ENCODE results near the gene UGGT2.
"Not testable (repeated sequence)": the region's sequence is repeated elsewhere in the genome, so short reads cannot be mapped to it uniquely, and the experiment has no call there.

Gene UGGT2, protein sequence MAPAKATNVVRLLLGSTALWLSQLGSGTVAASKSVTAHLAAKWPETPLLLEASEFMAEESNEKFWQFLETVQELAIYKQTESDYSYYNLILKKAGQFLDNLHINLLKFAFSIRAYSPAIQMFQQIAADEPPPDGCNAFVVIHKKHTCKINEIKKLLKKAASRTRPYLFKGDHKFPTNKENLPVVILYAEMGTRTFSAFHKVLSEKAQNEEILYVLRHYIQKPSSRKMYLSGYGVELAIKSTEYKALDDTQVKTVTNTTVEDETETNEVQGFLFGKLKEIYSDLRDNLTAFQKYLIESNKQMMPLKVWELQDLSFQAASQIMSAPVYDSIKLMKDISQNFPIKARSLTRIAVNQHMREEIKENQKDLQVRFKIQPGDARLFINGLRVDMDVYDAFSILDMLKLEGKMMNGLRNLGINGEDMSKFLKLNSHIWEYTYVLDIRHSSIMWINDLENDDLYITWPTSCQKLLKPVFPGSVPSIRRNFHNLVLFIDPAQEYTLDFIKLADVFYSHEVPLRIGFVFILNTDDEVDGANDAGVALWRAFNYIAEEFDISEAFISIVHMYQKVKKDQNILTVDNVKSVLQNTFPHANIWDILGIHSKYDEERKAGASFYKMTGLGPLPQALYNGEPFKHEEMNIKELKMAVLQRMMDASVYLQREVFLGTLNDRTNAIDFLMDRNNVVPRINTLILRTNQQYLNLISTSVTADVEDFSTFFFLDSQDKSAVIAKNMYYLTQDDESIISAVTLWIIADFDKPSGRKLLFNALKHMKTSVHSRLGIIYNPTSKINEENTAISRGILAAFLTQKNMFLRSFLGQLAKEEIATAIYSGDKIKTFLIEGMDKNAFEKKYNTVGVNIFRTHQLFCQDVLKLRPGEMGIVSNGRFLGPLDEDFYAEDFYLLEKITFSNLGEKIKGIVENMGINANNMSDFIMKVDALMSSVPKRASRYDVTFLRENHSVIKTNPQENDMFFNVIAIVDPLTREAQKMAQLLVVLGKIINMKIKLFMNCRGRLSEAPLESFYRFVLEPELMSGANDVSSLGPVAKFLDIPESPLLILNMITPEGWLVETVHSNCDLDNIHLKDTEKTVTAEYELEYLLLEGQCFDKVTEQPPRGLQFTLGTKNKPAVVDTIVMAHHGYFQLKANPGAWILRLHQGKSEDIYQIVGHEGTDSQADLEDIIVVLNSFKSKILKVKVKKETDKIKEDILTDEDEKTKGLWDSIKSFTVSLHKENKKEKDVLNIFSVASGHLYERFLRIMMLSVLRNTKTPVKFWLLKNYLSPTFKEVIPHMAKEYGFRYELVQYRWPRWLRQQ (N-terminal part only)

DNA sequence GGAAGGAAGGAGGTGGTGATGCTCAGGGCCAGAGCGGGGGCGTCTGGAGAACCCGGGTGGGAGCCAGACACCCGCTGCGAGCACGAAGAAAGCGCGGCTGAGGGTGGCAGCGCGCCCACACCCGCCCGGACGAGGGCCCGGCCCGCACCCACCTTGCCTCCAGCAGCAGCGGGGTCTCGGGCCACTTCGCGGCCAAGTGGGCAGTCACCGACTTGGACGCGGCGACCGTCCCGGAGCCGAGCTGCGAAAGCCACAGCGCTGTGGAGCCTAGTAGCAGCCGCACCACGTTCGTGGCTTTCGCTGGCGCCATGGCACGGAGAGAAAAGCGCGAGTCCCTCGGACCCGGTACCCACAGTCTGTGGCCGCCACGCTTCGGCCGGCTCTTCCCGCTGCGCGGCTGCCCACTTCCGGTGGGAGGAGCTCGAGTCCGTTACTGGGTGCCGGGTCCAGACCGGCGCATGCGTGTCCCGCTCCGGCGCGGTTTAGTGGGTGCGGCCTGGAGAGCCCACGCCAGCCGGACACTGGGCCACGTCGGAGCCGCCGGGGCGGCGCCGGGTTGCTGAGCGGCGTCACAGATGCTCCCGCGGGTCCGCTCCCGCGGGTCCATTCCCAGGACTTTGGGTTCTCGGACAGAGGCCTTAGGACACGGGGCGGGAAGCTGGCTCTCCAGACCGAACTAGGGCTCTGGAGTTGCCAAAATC, at the start of gene UGGT2:
TSS of gene UGGT2 (minus strand) at position 399 of the 701 bp plus-strand sequence. CDS start at position 310, 89 bp downstream.
- no peak for DNase-seq

DNA sequence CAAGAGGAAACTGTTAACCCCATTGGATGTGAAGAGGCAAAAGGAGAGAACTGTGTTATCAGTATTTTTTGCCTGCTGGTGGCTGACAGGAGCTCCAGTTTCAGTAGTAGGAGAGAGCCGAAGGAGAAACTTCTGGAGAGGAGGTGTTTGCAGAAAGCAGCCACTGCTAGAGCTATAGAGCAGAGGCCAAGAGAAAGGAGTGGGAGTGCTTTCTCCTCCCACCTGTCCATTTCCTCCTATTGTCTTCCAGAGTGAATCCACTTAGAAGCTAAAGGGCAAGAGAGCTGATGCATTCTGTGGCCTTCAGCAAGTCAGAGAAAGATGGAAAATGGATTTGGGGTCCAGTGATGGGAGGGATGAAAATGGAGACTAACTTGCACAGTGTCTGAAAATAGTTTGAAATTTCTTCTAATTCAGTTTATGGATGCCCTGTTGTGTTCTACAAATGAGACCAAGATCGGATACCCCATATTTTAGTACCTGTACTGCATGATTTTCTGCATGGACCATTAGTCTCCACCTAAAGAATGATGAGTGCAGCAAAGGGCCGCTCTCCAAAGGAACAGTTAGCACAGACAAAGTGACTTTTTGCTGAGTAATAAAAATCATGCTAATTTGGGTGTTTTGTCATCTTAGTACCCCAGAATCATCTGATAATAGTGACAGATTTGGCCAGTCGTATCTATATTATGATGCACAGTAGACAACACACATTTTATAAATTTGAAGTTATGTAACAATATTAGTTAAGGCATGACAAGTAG, 47.4 kb upstream of the UGGT2 start:
- no peak for DNase-seq

DNA sequence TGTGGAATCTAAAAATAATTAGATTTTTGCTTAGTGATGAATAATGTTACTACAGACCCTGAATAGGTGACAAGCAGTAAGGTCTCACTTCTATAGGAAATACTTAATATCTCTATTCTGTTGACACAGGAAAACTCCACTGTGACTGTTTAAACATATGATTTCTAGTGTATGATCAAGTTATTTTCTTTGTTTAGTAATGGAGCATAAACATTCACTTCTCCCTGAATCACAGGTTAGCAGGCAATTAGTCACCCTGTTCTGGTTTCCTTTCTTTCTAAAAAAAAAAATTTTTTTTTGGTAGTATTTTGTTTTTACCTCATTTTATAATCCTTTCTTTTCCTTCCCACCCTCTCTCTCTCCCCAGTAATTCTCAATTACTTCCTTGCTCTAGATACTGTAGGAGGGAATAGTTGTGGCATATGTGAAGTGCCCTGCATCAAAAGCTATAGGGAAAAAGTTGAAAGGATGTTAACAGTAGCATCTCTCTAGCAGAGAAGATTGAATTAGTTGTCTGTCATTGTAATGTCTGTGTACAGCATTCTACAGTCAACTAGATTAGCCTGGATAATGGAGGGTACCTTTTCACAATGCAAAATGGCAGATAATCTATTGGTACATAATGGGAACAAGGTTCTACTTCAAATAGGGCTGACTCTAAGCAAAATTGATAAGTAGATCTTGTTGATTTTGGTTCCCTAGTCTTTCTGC, 40.2 kb upstream of the UGGT2 start:
- no peak for DNase-seq

DNA sequence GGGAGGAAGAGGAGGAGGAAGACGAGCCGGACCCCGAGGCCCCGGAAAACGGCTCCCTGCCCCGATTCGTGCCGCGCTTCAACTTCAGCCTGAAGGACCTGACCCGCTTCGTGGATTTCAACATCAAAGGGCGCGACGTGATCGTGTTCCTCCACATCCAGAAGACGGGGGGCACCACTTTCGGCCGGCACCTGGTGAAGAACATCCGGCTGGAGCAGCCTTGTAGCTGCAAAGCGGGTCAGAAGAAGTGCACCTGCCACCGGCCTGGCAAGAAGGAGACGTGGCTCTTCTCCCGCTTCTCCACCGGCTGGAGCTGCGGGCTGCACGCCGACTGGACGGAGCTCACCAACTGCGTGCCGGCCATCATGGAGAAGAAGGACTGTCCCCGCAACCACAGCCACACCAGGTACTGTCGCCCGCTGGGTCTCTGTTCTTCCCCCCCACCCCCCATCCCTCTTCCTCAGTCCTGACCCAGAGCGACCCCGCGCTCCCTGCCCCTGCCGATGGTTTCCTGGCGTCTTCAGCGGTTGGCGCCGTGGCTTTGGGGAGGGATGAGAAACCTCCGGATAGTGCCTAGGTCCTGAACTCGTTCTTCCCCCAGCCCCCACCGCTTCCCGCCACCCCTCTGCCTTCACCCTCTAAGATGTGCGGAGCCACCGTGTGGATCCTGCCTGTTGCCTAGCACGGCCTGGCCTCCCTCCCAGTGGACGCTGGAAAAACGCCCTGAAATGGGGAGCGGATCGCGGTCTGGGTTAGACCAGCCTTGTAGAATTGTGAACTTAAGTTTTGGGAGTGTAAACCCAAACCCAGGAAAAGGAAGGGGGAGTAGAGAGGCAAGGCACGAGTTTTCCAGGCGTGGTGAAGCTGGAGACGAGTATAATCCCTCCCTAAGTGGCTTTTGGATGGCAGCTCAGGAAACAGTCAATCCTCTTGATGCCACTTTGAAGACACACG, 38.2 kb upstream of the UGGT2 start:
- DNase-seq: no peak

DNA sequence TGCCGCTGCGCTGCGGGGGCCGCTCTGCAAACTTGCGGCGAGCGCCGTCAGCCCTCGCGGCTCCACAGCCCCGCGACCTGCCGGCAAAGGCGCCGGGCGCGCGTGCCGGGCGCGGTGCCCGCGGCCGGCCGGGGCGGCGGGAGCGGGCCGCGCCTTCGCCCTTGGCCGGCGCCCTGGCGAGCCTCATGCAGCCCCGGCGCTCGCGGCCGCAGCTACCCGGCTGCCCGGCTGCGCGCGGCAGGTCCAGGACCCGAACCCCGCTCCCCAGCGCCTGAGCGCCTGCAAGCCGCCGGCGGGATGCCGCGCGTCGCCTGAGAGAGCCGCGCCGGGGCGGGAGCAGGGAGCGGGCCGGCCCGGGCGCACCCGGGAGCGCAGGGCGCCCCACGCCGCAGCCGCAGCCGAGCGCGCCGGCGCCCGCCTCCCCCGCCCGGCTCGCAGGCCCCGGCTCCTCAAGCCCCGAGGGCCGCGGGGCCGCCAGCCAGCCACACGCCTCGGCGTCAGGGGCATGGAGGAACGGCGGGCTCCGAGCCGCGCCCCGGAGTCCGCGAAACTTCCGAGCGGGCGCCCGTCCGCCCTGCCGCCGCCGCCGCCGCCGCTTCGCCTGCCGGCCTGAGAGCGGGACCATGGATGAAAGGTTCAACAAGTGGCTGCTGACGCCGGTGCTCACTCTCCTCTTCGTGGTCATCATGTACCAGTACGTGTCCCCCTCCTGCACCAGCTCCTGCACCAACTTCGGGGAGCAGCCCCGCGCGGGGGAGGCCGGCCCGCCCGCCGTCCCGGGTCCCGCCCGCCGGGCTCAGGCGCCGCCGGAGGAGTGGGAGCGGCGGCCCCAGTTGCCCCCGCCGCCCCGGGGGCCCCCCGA, 37.3 kb upstream of the UGGT2 start:
- no peak for DNase-seq

DNA sequence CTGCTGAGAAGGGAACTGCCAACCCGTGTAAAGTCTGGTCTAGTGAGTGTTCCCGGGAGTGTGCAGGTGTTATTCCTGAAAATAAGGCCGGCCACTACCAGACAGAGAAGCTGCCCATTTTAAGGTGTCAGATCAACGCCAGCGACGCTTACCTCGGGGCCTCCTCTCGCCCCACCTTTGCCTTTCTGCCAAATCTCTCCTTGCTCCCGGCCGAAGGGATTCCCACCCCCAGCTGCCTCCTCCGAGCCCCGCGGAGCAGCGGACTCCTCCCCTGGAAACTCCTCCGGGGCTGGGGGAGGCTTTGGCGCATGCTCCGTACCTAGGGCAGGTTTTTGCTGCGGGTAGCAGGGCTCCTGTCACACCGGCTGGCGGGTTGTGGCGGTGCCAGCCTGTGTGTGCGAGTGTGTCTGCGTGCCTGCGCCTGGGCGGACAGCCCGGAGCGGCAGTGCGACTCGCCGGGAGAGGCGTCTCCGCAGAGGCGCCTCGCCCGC, 36.6 kb upstream of the UGGT2 start, which contains the start of gene HS6ST3:
TSS of gene HS6ST3 (plus strand) at position 359 of the 491 bp plus-strand sequence.
- no peak for DNase-seq

DNA sequence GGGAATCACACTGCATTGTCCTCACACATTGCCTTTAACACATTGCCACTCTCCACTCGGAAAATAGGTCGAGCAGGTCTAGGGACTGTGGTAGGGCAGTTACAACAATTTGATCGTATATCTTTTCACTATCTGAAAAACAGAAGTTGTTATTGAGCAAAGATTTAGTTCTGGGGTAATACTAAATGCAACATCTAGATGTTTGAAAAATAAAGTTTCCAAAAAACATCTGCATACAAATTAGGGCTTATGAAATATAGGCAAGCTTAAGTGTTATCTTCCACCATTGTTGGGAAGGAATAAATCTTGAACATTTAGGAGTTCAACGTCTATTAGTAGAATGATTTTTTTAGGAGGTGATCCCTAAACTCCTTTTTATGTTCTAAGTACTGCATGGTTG, 35.9 kb upstream of the UGGT2 start:
- DNase-seq: no peak

DNA sequence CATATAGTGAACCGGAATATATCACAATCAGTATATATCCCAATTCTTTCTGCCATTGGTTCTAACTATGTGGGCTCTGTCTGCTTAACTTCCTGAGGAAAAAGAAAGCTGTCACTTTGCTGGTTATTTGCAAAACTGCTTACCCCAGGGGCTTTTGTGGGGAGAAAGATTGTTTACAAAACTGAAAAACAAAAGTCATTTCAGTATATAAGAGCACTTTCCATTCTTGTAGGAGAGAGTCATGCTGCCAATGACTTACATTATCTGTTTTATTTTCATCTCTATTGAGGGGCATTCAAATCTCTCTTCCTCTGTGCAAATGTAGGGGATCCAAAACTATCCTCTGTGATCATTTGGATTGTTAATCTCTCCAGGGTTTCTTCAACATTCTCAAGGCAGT, 33.5 kb upstream of the UGGT2 start:
- DNase-seq: no peak

DNA sequence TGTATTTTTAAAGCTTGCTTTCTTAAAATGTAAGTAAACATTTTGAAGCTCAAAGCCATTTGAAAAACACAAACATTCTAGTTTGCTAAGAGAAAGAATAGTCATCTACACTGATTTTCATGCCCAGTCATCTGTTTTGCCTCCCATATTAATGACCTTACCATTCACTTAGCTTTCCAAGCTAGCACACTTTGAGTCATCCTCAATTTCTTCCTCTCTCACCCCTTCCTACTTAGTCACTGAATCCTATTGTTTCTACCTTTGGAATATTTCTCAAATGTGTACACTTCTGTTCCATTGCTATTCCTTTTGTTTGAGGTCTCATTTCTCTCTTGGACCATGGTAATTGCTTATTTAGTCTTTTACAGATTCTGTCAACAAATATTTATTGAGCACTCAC, 29.4 kb upstream of the UGGT2 start:
- no peak for DNase-seq

DNA sequence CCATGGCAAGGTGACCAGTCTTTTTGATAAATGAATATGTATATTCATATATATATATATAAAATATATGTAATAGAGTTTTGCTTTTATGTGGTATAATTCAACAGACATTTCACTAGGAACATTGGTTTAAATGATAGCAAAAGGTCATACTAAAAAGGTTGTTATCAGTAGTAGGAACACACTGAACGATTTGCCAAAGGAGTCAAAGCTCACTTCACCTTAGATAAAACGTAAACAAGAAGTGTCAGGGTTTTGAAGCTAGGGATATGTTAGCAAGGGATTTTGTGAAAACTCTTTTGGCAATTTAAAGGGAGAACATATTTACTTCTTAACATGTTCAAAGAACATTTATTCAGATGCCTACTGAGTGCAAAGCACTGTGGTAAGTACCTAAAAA, 28.7 kb upstream of the UGGT2 start:
- DNase-seq: no peak

DNA sequence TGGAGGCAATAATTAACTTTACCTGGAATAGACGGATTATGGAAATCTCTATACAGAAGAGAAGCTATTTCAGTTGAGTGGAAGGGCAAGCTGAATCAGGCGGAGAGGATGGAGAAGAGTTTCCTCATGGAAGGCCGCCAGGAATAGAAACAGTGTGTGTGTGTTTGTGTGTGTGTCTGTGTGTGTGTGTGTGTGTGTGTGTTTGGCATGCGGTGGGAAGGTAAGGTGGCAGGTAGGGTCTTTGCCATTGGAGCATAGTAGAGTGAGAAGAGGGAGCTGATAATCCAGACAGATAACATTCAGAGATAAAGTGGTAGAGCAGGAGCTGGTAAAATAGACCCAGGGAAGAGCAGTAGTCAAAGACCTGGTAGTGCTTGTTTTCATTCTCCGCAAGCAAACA, 27.5 kb upstream of the UGGT2 start:
- no peak for DNase-seq

DNA sequence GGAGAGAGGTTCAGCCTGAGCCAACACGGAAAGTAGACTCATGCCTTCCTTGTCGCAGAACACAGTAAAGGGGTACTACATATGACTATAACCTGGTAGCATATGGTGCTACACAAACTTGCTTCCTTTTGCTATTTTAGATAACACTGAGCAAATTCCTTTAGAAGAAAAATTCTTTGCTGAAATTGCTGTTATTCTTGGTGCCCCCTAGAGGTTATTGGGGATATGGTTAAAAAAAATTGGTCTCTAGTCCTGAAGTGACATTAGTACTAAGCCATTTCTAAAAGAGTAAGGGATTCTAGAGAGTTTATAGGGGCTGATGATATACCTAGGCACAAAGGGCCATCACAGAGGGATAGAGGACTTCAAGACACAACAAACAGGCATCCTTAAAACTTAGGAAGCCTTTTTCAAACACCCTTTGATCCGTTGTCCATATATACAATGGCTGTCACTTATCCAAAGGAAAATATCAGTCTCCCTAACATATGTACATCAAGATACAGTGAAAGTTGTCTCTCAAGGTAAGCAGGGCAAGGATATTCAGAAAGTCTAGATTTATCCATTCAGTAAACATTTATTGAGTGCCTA, 22.8 kb upstream of the UGGT2 start:
- DNase-seq: no peak

DNA sequence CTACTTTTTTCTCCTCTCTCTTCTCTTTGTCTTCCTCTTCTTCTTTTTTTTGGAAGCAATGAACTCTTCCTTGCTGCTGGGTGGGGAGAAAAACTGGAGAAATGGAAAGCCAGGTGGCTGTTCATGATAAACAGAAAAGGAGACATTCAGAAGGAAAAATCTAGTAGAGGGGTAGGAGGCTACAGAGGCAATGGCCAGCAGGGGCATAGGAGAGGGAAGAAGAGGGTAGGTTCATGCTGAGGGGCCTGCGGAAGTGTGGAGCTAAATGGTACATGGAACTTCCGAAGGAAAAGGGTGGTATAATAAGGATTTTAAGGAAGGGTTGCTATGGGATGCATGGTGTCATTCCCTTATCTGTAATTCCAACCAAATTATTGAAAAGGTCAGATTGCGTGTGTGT, 19.2 kb upstream of the UGGT2 start:
- no peak for DNase-seq

DNA sequence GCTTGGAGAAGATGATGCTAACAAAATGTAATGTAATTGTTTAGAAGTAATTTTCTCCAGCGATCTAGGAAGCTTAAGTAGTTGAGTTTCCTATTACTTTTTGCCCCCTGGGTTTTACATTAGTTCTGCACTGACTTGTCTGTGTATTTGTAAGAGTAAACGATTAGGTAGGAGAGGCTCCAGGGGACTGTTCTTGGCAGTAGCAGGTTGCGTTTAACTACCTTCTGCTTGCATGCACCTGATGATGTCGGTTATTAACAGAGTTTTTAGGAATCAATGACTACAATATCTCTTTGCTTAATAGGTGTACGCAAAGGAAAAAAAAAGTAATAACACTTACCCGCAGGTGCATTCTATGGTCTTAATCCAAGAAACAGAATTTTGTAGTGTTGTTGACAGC, 18.3 kb upstream of the UGGT2 start:
- DNase-seq: no peak

DNA sequence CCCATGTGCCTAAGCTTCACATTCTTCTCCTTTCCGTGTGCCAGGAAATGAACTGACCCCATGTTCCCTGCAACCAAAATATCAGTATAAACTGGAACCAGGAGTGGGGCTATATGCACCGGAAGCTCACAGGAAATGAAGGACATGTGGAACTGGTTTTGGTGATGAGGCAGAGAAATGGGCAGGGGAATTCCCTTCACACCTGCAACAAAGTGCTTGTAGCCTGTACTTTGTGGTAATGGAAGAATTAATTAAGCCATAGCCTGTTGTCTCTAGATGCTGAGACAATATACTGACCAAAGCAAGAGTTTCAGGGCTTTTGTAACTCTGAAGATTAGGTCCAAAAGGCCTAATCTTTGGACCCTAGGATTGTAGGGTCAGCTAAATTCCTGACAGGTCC, 15.5 kb upstream of the UGGT2 start:
- no peak for DNase-seq

DNA sequence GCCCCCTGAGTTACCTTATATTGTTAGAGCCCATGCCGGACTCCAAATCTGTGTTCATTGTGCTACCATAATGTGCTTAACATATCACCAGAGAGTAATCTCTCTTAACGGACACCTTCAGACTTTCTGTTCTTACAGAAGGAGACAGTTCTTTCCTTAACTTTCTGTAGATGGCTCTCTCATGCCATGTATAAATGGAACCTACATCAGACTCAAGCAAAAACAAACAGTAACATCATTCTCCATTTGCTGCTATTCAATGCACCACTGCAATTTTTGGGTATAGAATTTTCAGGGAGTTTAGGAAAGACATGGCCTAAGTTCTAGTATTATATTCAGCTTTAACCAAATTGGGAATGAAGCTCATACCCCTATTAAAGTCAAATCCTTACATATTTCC, 12.6 kb upstream of the UGGT2 start:
- DNase-seq: no peak

DNA sequence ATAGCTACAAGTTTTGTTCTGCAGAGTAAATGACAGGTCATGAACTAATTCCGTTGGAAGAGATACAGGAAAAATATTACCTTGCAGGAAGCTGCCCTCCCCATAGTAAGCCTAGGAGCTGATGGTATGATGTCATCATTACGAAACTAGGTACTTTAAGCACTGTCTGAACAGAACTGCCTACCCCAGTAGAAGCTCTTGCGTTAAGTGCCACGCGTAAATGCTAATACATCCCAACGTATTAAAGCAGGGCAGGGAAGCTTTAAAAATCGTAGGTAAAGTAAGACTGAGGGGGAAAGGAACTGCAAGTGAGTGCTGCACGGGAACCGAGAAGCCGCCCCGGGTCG, 572 bp downstream of the UGGT2 start:
- DNase-seq: no peak

DNA sequence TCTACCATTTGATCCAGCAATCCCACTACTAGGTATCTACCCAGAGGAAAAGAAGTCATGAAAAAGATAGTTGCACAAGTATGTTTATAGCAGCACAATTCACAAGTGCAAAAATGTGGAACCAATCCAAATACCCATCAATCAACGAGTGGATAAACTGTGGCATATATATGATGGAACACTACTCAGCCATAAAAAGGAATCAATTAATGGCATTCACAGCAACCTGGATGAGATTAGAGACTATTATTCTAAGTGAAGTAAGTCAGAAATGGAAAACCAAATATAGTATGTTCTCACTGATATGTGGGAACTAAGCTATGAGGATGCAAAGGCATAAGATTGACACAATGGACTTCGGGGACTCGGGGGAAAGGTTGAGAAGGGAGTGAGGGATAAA, 1.3 kb downstream of the UGGT2 start:
- DNase-seq: not testable (repeated sequence)

Measured in stimulated activated naive CD4-positive, alpha-beta T cell treated with Interleukin-2 at 50 U/mL for 16 hours (primary cell).